HepG2 (cell line): ENCODE data around the gene YEATS4. TPM values are rescaled to one million over a fixed set of nuclear protein-coding genes. Genes with fewer than 3 reads are reported as not detected.

Source experiments
- CENPT ChIP-seq: sonication (generic); formaldehyde crosslinking; IDR thresholded peaks from 2 replicates; pipeline ENCODE4 v1.8.0; 2022; ENCODE audit warnings: low read depth, mild to moderate bottlenecking, moderate library complexity, missing genetic modification reagents
- ELF3 ChIP-seq: IDR thresholded peaks from 2 replicates; pipeline ENCODE4 v1.6.1; 2016; ENCODE audit warnings: missing genetic modification reagents, missing compliant biosample characterization
- FOXC1 ChIP-seq: sonication (generic); formaldehyde crosslinking; IDR thresholded peaks from 2 replicates; pipeline ENCODE4 v1.8.0; 2022; ENCODE audit warnings: mild to moderate bottlenecking, missing genetic modification reagents, borderline replicate concordance
- FOXO1 ChIP-seq: sonication (generic); formaldehyde crosslinking; IDR thresholded peaks from 2 replicates; pipeline ENCODE4 v1.4.0; 2020; ENCODE audit warnings: missing genetic modification reagents
- HMG20A ChIP-seq: IDR thresholded peaks from 2 replicates; pipeline ENCODE4 v1.6.1; 2016; ENCODE audit warnings: borderline replicate concordance
- HNRNPL ChIP-seq: fragments of 200-400 bp; formaldehyde crosslinking; IDR thresholded peaks from 2 replicates; pipeline ENCODE4 v1.6.1; 2017; ENCODE audit warnings: mild to moderate bottlenecking, low read depth, low read length
- KLF15 ChIP-seq: sonication (generic); formaldehyde crosslinking; IDR thresholded peaks from 2 replicates; pipeline ENCODE4 v1.8.1; 2023; ENCODE audit warnings: borderline replicate concordance, mild to moderate bottlenecking, inconsistent platforms, missing genetic modification reagents, mixed read lengths
- MEIS1 ChIP-seq: sonication (generic); formaldehyde crosslinking; IDR thresholded peaks from 2 replicates; pipeline ENCODE4 v1.9.0; 2021; ENCODE audit warnings: mild to moderate bottlenecking, missing genetic modification reagents, moderate library complexity, borderline replicate concordance
- NFIB ChIP-seq: sonication (generic); formaldehyde crosslinking; IDR thresholded peaks from 2 replicates; pipeline ENCODE4 v1.9.0; 2021; ENCODE audit warnings: missing genetic modification reagents, mild to moderate bottlenecking, borderline replicate concordance
- NFIC ChIP-seq: IDR thresholded peaks from 2 replicates; pipeline ENCODE4 v1.6.1; 2012; ENCODE audit warnings: mild to moderate bottlenecking, low read length, inconsistent platforms
- NKX3-1 ChIP-seq: sonication (generic); formaldehyde crosslinking; IDR thresholded peaks from 2 replicates; pipeline ENCODE4 v1.5.0; 2020; ENCODE audit warnings: missing genetic modification reagents
- PCBP1 ChIP-seq: fragments of 200-400 bp; formaldehyde crosslinking; IDR thresholded peaks from 2 replicates; pipeline ENCODE4 v1.6.1; 2017; ENCODE audit warnings: mild to moderate bottlenecking, low read depth, low read length, borderline replicate concordance
- RFX3 ChIP-seq: IDR thresholded peaks from 2 replicates; pipeline ENCODE4 v1.6.1; 2016; ENCODE audit warnings: missing biosample characterization, missing genetic modification reagents
- SIN3B ChIP-seq: fragments of 150-350 bp; IDR thresholded peaks from 2 replicates; pipeline ENCODE4 v1.6.1; 2014; ENCODE audit warnings: low read length
- TCF12 ChIP-seq, 2 experiments: fragments of 450-650 bp in 1 of 2; sonication (generic) in 1 of 2; formaldehyde crosslinking in 1 of 2; IDR thresholded peaks; 2 replicates each; pipeline versions ENCODE4 v1.6.1 to v1.8.0; 2017 to 2022; ENCODE audit warnings: antibody characterized with exemption in 1 of 2, mild to moderate bottlenecking in 1 of 2, missing genetic modification reagents in 1 of 2, moderate library complexity in 1 of 2
- ZNF343 ChIP-seq: sonication (generic); formaldehyde crosslinking; IDR thresholded peaks from 2 replicates; pipeline ENCODE4 v1.4.0; 2020; ENCODE audit warnings: mild to moderate bottlenecking, missing genetic modification reagents
- ZNF629 ChIP-seq: sonication (generic); formaldehyde crosslinking; conservative IDR thresholded peaks from 2 replicates; pipeline ENCODE4 v1.5.0; 2020; ENCODE audit warnings: missing genetic modification reagents
- ZSCAN30 ChIP-seq: sonication (generic); formaldehyde crosslinking; IDR thresholded peaks from 2 replicates; pipeline ENCODE4 v1.5.0; 2020; ENCODE audit warnings: mild to moderate bottlenecking, missing genetic modification reagents
- polyA plus RNA-seq, 8 experiments: library from polyadenylated mRNA; depleted of rRNA in 3 of 8; stranded (reverse) in 7 of 8; unstranded in 1 of 8; fragments of >200 nt; fragmentation: Illumina TruSeq in 4 of 8; extraction: Trizol in 4 of 8; gene quantifications; 2 replicates each; pipeline versions ENCODE4 v1.2.1 to v1.2.3, GENCODE V29; 2011 to 2016; ENCODE audit warnings: low read depth in 4 of 8, missing spikeins in 1 of 8, mixed read lengths in 1 of 8; ENCODE audit not compliant: insufficient read depth in 1 of 8
- total RNA-seq, 5 experiments: library from RNA; depleted of rRNA; stranded (reverse); fragments of >200 nt; fragmentation: Illumina TruSeq; extraction: Trizol; gene quantifications; 2 replicates each; pipeline ENCODE4 v1.2.3, GENCODE V29; 2016; ENCODE audit warnings: low read depth in 1 of 5
- TF ChIP-seq, protein P1 (sequence below): sonication (generic); formaldehyde crosslinking; IDR thresholded peaks from 2 replicates; pipeline ENCODE4 v1.4.0; 2020; ENCODE audit warnings: missing genetic modification reagents, borderline replicate concordance
- TF ChIP-seq, protein P2 (sequence below): sonication (generic); formaldehyde crosslinking; IDR thresholded peaks from 2 replicates; pipeline ENCODE4 v1.4.0; 2020; ENCODE audit warnings: missing genetic modification reagents
- TF ChIP-seq, protein P3 (sequence below): sonication (generic); formaldehyde crosslinking; IDR thresholded peaks from 2 replicates; pipeline ENCODE4 v1.4.0; 2020; ENCODE audit warnings: mild to moderate bottlenecking, missing genetic modification reagents
- TF ChIP-seq, protein P4 (sequence below): sonication (generic); IDR thresholded peaks from 2 replicates; pipeline ENCODE4 v1.6.1; 2016; ENCODE audit warnings: low read depth, borderline replicate concordance

YEATS4 gene
- total and polyA plus RNA-seq, 2 of the 13 experiments (the other 11 are each of a cell fraction or from before 2014, with no cell fraction given) = 16.8 to 45.0 TPM

DNA sequence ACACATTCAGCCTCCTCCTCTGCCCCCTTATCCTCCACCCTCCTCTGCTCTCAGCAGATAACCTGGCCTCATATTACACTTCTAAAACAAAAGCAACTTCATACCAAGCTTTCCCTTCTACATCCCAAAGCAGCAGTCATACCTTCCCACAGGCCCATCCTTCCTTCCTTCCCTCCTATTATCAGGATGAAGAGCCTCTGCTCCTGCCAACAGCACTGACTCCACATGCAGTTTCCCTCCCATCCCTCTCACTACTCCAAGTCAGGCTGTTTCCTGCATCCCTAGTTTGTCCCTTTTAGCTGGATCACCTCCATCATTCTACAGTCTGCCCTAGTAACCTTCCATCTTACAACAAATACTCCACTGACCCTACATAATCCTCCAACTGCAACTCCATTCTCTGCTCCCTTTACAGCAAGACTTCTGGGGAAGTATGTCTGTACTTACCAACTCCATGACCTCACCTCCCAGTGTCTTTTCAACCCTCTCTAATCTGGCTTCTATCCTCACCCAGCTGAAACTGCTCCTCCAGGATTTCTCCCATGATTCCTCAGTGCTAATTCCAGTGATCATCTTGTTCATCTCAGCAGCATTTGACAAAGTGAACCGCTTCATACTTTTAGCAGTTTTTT is 4.9 kb upstream of the YEATS4 start (continued):
- TF ChIP-seq ELF3 (CRISPR knock-in tag) (peak; percentile 78; the same call in 1 of the 2 replicates), ZNF629 (CRISPR knock-in tag) (peak; percentile 23; the same call in 1 of the 2 replicates), TCF12 (IDR thresholded peaks at IDR 0.05) (no peak), TCF12 (CRISPR knock-in tag; IDR thresholded peaks at IDR 0.05) (peak; percentile 57; the same call in 1 of the 2 replicates), CENPT (CRISPR knock-in tag) (no peak), NFIC (peak; percentile 75), NFIB (CRISPR knock-in tag) (no peak), PCBP1 (no peak), HMG20A (0 out of 2 replicates have a peak, but pooled peaks have one; percentile 19), FOXC1 (CRISPR knock-in tag) (no peak; the same call in 1 of the 2 replicates), RFX3 (no peak), ZNF343 (peak; percentile 76; the same call in 1 of the 2 replicates), MEIS1 (CRISPR knock-in tag) (no peak), HNRNPL (no peak), ZSCAN30 (CRISPR knock-in tag) (no peak), FOXO1 (CRISPR knock-in tag) (0 out of 2 replicates have a peak, but pooled peaks have one; percentile 40), SIN3B (no peak), KLF15 (CRISPR knock-in tag) (no peak), NKX3-1 (peak; percentile 91)
- TF ChIP-seq, protein P1, sequence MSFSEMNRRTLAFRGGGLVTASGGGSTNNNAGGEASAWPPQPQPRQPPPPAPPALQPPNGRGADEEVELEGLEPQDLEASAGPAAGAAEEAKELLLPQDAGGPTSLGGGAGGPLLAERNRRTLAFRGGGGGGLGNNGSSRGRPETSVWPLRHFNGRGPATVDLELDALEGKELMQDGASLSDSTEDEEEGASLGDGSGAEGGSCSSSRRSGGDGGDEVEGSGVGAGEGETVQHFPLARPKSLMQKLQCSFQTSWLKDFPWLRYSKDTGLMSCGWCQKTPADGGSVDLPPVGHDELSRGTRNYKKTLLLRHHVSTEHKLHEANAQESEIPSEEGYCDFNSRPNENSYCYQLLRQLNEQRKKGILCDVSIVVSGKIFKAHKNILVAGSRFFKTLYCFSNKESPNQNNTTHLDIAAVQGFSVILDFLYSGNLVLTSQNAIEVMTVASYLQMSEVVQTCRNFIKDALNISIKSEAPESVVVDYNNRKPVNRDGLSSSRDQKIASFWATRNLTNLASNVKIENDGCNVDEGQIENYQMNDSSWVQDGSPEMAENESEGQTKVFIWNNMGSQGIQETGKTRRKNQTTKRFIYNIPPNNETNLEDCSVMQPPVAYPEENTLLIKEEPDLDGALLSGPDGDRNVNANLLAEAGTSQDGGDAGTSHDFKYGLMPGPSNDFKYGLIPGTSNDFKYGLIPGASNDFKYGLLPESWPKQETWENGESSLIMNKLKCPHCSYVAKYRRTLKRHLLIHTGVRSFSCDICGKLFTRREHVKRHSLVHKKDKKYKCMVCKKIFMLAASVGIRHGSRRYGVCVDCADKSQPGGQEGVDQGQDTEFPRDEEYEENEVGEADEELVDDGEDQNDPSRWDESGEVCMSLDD (CRISPR knock-in tag) = no peak
- TF ChIP-seq, protein P2, sequence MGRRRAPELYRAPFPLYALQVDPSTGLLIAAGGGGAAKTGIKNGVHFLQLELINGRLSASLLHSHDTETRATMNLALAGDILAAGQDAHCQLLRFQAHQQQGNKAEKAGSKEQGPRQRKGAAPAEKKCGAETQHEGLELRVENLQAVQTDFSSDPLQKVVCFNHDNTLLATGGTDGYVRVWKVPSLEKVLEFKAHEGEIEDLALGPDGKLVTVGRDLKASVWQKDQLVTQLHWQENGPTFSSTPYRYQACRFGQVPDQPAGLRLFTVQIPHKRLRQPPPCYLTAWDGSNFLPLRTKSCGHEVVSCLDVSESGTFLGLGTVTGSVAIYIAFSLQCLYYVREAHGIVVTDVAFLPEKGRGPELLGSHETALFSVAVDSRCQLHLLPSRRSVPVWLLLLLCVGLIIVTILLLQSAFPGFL (CRISPR knock-in tag) = no peak
- TF ChIP-seq, protein P3, sequence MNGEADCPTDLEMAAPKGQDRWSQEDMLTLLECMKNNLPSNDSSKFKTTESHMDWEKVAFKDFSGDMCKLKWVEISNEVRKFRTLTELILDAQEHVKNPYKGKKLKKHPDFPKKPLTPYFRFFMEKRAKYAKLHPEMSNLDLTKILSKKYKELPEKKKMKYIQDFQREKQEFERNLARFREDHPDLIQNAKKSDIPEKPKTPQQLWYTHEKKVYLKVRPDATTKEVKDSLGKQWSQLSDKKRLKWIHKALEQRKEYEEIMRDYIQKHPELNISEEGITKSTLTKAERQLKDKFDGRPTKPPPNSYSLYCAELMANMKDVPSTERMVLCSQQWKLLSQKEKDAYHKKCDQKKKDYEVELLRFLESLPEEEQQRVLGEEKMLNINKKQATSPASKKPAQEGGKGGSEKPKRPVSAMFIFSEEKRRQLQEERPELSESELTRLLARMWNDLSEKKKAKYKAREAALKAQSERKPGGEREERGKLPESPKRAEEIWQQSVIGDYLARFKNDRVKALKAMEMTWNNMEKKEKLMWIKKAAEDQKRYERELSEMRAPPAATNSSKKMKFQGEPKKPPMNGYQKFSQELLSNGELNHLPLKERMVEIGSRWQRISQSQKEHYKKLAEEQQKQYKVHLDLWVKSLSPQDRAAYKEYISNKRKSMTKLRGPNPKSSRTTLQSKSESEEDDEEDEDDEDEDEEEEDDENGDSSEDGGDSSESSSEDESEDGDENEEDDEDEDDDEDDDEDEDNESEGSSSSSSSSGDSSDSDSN = peak; percentile 29; the same call in 1 of the 2 replicates
- TF ChIP-seq, protein P4, sequence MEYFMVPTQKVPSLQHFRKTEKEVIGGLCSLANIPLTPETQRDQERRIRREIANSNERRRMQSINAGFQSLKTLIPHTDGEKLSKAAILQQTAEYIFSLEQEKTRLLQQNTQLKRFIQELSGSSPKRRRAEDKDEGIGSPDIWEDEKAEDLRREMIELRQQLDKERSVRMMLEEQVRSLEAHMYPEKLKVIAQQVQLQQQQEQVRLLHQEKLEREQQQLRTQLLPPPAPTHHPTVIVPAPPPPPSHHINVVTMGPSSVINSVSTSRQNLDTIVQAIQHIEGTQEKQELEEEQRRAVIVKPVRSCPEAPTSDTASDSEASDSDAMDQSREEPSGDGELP = no peak
